Measurements from ENCODE around the gene CRACDL.

Gene CRACDL

GRCh38 chr2:98793897-98794830 lies 141.9 kb downstream of the CRACDL start:
- no peak for TF ChIP-seq FOXP2 (optimal IDR thresholded peaks at IDR 0.05; ENCODE audit: borderline replicate concordance, extremely low read depth, extremely low read length, insufficient read depth)
- TF ChIP-seq SIN3A (IDR thresholded peaks at IDR 0.05; ENCODE audit: borderline replicate concordance, insufficient read depth, low read length), result no peak
- TF ChIP-seq TAF1 (IDR thresholded peaks at IDR 0.05; ENCODE audit: borderline replicate concordance, insufficient read depth, low read length), result no peak
- TF ChIP-seq REST (IDR thresholded peaks at IDR 0.05; ENCODE audit: insufficient read depth in 1 of 2, low read depth in 2 of 2, low read length in 2 of 2), result no peak
- no peak for TF ChIP-seq POLR2AphosphoS5 (IDR thresholded peaks at IDR 0.05; ENCODE audit: low read depth, low read length)

DNA sequence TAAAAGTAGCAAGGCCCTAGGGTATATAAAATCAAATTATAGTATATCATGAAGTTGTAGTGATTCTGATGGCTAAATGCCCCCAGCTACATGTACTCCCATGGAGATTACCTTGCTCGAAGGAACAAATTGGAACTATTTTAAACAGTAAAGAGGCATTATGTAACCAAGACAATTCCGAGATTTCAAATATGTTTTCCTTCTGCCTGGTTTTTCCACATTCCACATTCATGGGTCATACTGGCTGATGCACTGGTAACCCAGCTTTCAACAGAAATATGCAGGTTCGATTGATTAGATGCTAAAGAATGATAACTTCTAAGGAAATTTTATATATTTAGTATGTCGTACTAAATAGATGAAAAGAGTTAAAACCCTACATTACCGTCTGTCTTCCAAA lies 142.8 kb downstream of the CRACDL start:
- TF ChIP-seq POLR2AphosphoS5 (IDR thresholded peaks at IDR 0.05; ENCODE audit: low read depth, low read length), result no peak
- TF ChIP-seq SIN3A (IDR thresholded peaks at IDR 0.05; ENCODE audit: borderline replicate concordance, insufficient read depth, low read length), result no peak
- TF ChIP-seq TAF1 (IDR thresholded peaks at IDR 0.05; ENCODE audit: borderline replicate concordance, insufficient read depth, low read length), result no peak
- no peak for TF ChIP-seq REST (IDR thresholded peaks at IDR 0.05; ENCODE audit: insufficient read depth in 1 of 2, low read depth in 2 of 2, low read length in 2 of 2)
- TF ChIP-seq FOXP2 (optimal IDR thresholded peaks at IDR 0.05; ENCODE audit: borderline replicate concordance, extremely low read depth, extremely low read length, insufficient read depth), result no peak

DNA sequence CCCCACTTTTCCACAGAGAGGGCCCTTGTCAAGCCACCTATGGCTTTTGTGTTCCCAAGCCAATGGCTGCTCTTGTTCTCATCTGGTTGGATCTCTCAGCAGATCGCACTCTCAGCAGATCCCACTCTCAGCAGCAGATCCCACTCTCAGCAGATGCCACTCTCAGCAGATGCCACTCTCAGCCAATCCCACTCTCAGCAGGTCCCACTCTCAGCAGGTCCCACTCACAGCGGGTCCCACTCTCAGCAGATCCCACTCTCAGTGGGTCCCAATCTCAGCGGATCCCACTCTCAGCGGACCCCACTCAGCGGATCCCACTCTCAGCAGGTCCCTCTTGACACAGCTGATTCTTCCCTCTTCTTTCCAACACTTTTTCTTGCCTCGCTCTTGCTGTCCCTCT lies 145.8 kb downstream of the CRACDL start:
- TF ChIP-seq FOXP2 (optimal IDR thresholded peaks at IDR 0.05; ENCODE audit: borderline replicate concordance, extremely low read depth, extremely low read length, insufficient read depth), result no peak
- TF ChIP-seq TAF1 (IDR thresholded peaks at IDR 0.05; ENCODE audit: borderline replicate concordance, insufficient read depth, low read length), result no peak
- TF ChIP-seq SIN3A (IDR thresholded peaks at IDR 0.05; ENCODE audit: borderline replicate concordance, insufficient read depth, low read length), result no peak
- no peak for TF ChIP-seq REST (IDR thresholded peaks at IDR 0.05; ENCODE audit: insufficient read depth in 1 of 2, low read depth in 2 of 2, low read length in 2 of 2)
- TF ChIP-seq POLR2AphosphoS5 (IDR thresholded peaks at IDR 0.05; ENCODE audit: low read depth, low read length), result no peak

- TF ChIP-seq POLR2AphosphoS5 (IDR thresholded peaks at IDR 0.05; ENCODE audit: low read depth, low read length), result no peak
- no peak for TF ChIP-seq REST (IDR thresholded peaks at IDR 0.05; ENCODE audit: insufficient read depth in 1 of 2, low read depth in 2 of 2, low read length in 2 of 2)
These were observed 148.3 kb downstream of the CRACDL start for GRCh38 chr2:98787700-98788099.
